ENCODE data around the gene REM2.

Gene REM2

GRCh38 chr14:22839159-22839779, 43.8 kb upstream of the REM2 start:
- Histone ChIP-seq H3K4me2 (ENCODE audit: low read length) (no peak overlapping the region), H3K9me2 (replicated peaks; ENCODE audit: control insufficient read depth, low read length) (no peaks in the 10 kb centered on the region), H3K9me3 (ENCODE audit: control insufficient read depth, insufficient read depth, low read length) (no peaks in the 10 kb centered on the region), H4K20me1 (ENCODE audit: control insufficient read depth, insufficient read depth, low read depth, low read length) (no peaks in the 10 kb centered on the region), H3K27ac (ENCODE audit: low read depth, low read length) (no peak overlapping the region), H3K4me1 (ENCODE audit: control insufficient read depth, low read length) (peaks cover 9% of the 10 kb centered on the region), H3K27me3 (ENCODE audit: control insufficient read depth, low read length) (no peaks in the 10 kb centered on the region), H3K4me3 (ENCODE audit: low read length) (no peak overlapping the region), H3F3A (ENCODE audit: control insufficient read depth, insufficient read depth) (peaks cover 8% of the 10 kb centered on the region), H3K79me2 (ENCODE audit: control insufficient read depth, low read length) (no peaks in the 10 kb centered on the region), H3K36me3 (ENCODE audit: control insufficient read depth, low read length) (peaks cover 23% of the 10 kb centered on the region)
- no peak for TF ChIP-seq EZH2phosphoT487 (IDR thresholded peaks at IDR 0.05; ENCODE audit: borderline replicate concordance, low read length)
- TF ChIP-seq, protein P1, sequence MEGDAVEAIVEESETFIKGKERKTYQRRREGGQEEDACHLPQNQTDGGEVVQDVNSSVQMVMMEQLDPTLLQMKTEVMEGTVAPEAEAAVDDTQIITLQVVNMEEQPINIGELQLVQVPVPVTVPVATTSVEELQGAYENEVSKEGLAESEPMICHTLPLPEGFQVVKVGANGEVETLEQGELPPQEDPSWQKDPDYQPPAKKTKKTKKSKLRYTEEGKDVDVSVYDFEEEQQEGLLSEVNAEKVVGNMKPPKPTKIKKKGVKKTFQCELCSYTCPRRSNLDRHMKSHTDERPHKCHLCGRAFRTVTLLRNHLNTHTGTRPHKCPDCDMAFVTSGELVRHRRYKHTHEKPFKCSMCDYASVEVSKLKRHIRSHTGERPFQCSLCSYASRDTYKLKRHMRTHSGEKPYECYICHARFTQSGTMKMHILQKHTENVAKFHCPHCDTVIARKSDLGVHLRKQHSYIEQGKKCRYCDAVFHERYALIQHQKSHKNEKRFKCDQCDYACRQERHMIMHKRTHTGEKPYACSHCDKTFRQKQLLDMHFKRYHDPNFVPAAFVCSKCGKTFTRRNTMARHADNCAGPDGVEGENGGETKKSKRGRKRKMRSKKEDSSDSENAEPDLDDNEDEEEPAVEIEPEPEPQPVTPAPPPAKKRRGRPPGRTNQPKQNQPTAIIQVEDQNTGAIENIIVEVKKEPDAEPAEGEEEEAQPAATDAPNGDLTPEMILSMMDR (IDR thresholded peaks at IDR 0.05; ENCODE audit: low read depth, low read length, poor library complexity, severe bottlenecking) = no peak

GRCh38 chr14:22841311-22841710, 41.7 kb upstream of the REM2 start:
- Histone ChIP-seq H3F3A (ENCODE audit: control insufficient read depth, insufficient read depth) (no peaks in the 10 kb centered on the region), H3K36me3 (ENCODE audit: control insufficient read depth, low read length) (peaks cover 4% of the 10 kb centered on the region; the same call in 1 of the 2 replicates), H3K9me2 (replicated peaks; ENCODE audit: control insufficient read depth, low read length) (no peaks in the 10 kb centered on the region), H3K4me1 (ENCODE audit: control insufficient read depth, low read length) (peaks cover 6% of the 10 kb centered on the region), H4K20me1 (ENCODE audit: control insufficient read depth, insufficient read depth, low read depth, low read length) (no peaks in the 10 kb centered on the region), H3K4me3 (ENCODE audit: low read length) (no peak overlapping the region), H3K27me3 (ENCODE audit: control insufficient read depth, low read length) (no peaks in the 10 kb centered on the region), H3K27ac (ENCODE audit: low read depth, low read length) (no peak overlapping the region), H3K9me3 (ENCODE audit: control insufficient read depth, insufficient read depth, low read length) (no peaks in the 10 kb centered on the region), H3K4me2 (ENCODE audit: low read length) (no peak overlapping the region), H3K79me2 (ENCODE audit: control insufficient read depth, low read length) (no peaks in the 10 kb centered on the region)
- TF ChIP-seq, protein P1 (IDR thresholded peaks at IDR 0.05; ENCODE audit: low read depth, low read length, poor library complexity, severe bottlenecking) = no peak
- TF ChIP-seq EZH2phosphoT487 (IDR thresholded peaks at IDR 0.05; ENCODE audit: borderline replicate concordance, low read length) = no peak

DNA sequence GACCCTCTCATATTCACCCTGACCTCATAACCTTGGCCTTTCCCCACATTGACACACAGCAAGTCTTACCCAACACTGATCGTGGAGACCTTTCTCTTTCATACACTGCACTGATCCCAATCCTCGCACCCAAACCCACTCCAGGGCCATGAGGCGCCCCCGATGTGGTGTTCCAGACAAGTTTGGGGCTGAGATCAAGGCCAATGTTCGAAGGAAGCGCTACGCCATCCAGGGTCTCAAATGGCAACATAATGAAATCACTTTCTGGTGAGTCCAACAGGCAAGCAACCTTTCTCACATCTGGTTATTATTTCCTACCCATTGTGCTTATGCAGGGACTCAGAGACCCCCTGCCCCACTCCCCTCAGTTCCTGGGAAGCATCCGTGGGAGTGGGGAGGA, 41.3 kb upstream of the REM2 start:
- no peaks in the 10 kb centered on the region for H3K27me3 ChIP-seq (ENCODE audit: control insufficient read depth, low read length)
- 0 out of 2 replicates have a peak, but pooled peaks cover 4% of the 10 kb centered on the region for H3K36me3 ChIP-seq (ENCODE audit: control insufficient read depth, low read length)
- no peaks in the 10 kb centered on the region for H3K9me2 ChIP-seq (replicated peaks; ENCODE audit: control insufficient read depth, low read length)
- H3K9me3 ChIP-seq (ENCODE audit: control insufficient read depth, insufficient read depth, low read length) = no peaks in the 10 kb centered on the region
- H3F3A ChIP-seq (ENCODE audit: control insufficient read depth, insufficient read depth) = no peaks in the 10 kb centered on the region
- no peak overlapping the region for H3K27ac ChIP-seq (ENCODE audit: low read depth, low read length)
- H3K4me2 ChIP-seq (ENCODE audit: low read length) = no peak overlapping the region
- peaks cover under 1% of the 10 kb centered on the region; the same call in 1 of the 2 replicates for H3K4me1 ChIP-seq (ENCODE audit: control insufficient read depth, low read length)
- TF ChIP-seq EZH2phosphoT487 (IDR thresholded peaks at IDR 0.05; ENCODE audit: borderline replicate concordance, low read length) = no peak
- TF ChIP-seq, protein P1 (IDR thresholded peaks at IDR 0.05; ENCODE audit: low read depth, low read length, poor library complexity, severe bottlenecking) = no peak
- H3K4me3 ChIP-seq (ENCODE audit: low read length) = no peak overlapping the region
- no peaks in the 10 kb centered on the region for H4K20me1 ChIP-seq (ENCODE audit: control insufficient read depth, insufficient read depth, low read depth, low read length)
- H3K79me2 ChIP-seq (ENCODE audit: control insufficient read depth, low read length) = no peaks in the 10 kb centered on the region

Data from DOHH2 (cell line).